ENCODE results near the gene ARSB.
"Not testable (repeated sequence)": the region's sequence is repeated elsewhere in the genome, so short reads cannot be mapped to it uniquely, and the experiment has no call there.

ARSB gene

GRCh38 chr5:78903353-78903752 lies 81.8 kb downstream of the ARSB start:
- no peak for DNase-seq (ENCODE audit: low read depth)

- DNase-seq (ENCODE audit: low read depth) = peak; percentile 72
Observed at GRCh38 chr5:78899922-78900362, 85.2 kb downstream of the ARSB start.

- DNase-seq (ENCODE audit: low read depth) = peak; percentile 81
Observed at GRCh38 chr5:78896132-78896531, 89.0 kb downstream of the ARSB start.

GRCh38 chr5:78895616-78896015 lies 89.5 kb downstream of the ARSB start:
- peak; percentile 28 for DNase-seq (ENCODE audit: low read depth)

- DNase-seq (ENCODE audit: low read depth) = no peak
Observed at GRCh38 chr5:78893940-78894677, 91.0 kb downstream of the ARSB start.

GRCh38 chr5:78890667-78891379 lies 94.3 kb downstream of the ARSB start:
- no peak for DNase-seq (ENCODE audit: low read depth)

- peak; percentile 77 for DNase-seq (ENCODE audit: low read depth)
Observed at GRCh38 chr5:78889369-78890140, 95.6 kb downstream of the ARSB start.

- no peak for DNase-seq (ENCODE audit: low read depth)
Observed at GRCh38 chr5:78888580-78889368, 96.3 kb downstream of the ARSB start.

GRCh38 chr5:78887384-78888118 lies 97.6 kb downstream of the ARSB start:
- DNase-seq (ENCODE audit: low read depth) = no peak

GRCh38 chr5:78886341-78887230 lies 98.5 kb downstream of the ARSB start:
- DNase-seq (ENCODE audit: low read depth) = no peak

GRCh38 chr5:78881884-78882283 lies 103.2 kb downstream of the ARSB start:
- peak; percentile 50 for DNase-seq (ENCODE audit: low read depth)

- DNase-seq (ENCODE audit: low read depth) = no peak
Observed at GRCh38 chr5:78879516-78879915, 105.6 kb downstream of the ARSB start.

- DNase-seq (ENCODE audit: low read depth) = not testable (repeated sequence)
Observed at GRCh38 chr5:78866076-78866475, 119.0 kb downstream of the ARSB start.

- no peak for DNase-seq (ENCODE audit: low read depth)
Observed at GRCh38 chr5:78858364-78858763, 126.7 kb downstream of the ARSB start.

GRCh38 chr5:78855026-78855425 lies 130.1 kb downstream of the ARSB start:
- no peak for DNase-seq (ENCODE audit: low read depth)

GRCh38 chr5:78851891-78852290 lies 133.2 kb downstream of the ARSB start:
- not testable (repeated sequence) for DNase-seq (ENCODE audit: low read depth)

- DNase-seq (ENCODE audit: low read depth) = peak; percentile 20
Observed at GRCh38 chr5:78845470-78845869, 139.6 kb downstream of the ARSB start.

GRCh38 chr5:78843436-78843835 lies 141.7 kb downstream of the ARSB start:
- DNase-seq (ENCODE audit: low read depth) = peak; percentile 43

GRCh38 chr5:78841767-78842166 lies 143.3 kb downstream of the ARSB start:
- peak; percentile 50 for DNase-seq (ENCODE audit: low read depth)

GRCh38 chr5:78838753-78839152 lies 146.4 kb downstream of the ARSB start:
- DNase-seq (ENCODE audit: low read depth) = no peak
